Hematopoietic multipotent progenitor cell treated with erythropoietin and hydrocortisone succinate and interleukin-3 and kit ligand, for 8 days (in vitro differentiated cells): Measurements from ENCODE around the gene SERPINB8.

ENCODE experiments used
- DNase-seq: peaks from one replicate; pipeline ENCODE4 v3.0.0-alpha.2; 2015

Gene SERPINB8

GRCh38 chr18:63965716-63966330 lies 4.1 kb upstream of the SERPINB8 start:
- DNase-seq = no peak

- DNase-seq = no peak
These were observed 926 bp downstream of the SERPINB8 start for GRCh38 chr18:63970809-63971205.

- DNase-seq = no peak
These were observed 1.6 kb downstream of the SERPINB8 start for GRCh38 chr18:63971320-63972001.

- DNase-seq = no peak
These were observed 2.1 kb downstream of the SERPINB8 start for GRCh38 chr18:63972002-63972376.

- peak; percentile 11 for DNase-seq
These were observed 5.1 kb downstream of the SERPINB8 start for GRCh38 chr18:63974991-63975390.

- no peak for DNase-seq
These were observed 5.7 kb downstream of the SERPINB8 start for GRCh38 chr18:63975628-63976027.

GRCh38 chr18:63977040-63977439 lies 7.2 kb downstream of the SERPINB8 start:
- DNase-seq = no peak

- peak; percentile 67 for DNase-seq
These were observed 9.6 kb downstream of the SERPINB8 start for GRCh38 chr18:63979409-63979920.

GRCh38 chr18:63980027-63980426 lies 10.1 kb downstream of the SERPINB8 start:
- no peak for DNase-seq

- DNase-seq = no peak
These were observed 11.1 kb downstream of the SERPINB8 start for GRCh38 chr18:63980896-63981460.

- DNase-seq = no peak
These were observed 11.8 kb downstream of the SERPINB8 start for GRCh38 chr18:63981719-63982118.

- DNase-seq = no peak
These were observed 12.5 kb downstream of the SERPINB8 start for GRCh38 chr18:63982361-63982760.

- no peak for DNase-seq
These were observed 17.0 kb downstream of the SERPINB8 start for GRCh38 chr18:63986885-63987284.

GRCh38 chr18:63987743-63988142 lies 17.9 kb downstream of the SERPINB8 start:
- DNase-seq = no peak

- DNase-seq = no peak
These were observed 22.9 kb downstream of the SERPINB8 start for GRCh38 chr18:63992751-63993150.

- DNase-seq = peak; percentile 46
These were observed 25.0 kb downstream of the SERPINB8 start for GRCh38 chr18:63994783-63995399.

- no peak for DNase-seq
These were observed 27.2 kb downstream of the SERPINB8 start for GRCh38 chr18:63997041-63997440.

- no peak for DNase-seq
These were observed 27.7 kb downstream of the SERPINB8 start for GRCh38 chr18:63997606-63998005.

GRCh38 chr18:63999871-64000270 lies 30.0 kb downstream of the SERPINB8 start:
- no peak for DNase-seq

GRCh38 chr18:64002581-64002980 lies 32.7 kb downstream of the SERPINB8 start:
- DNase-seq = no peak

GRCh38 chr18:64009305-64009704 lies 39.4 kb downstream of the SERPINB8 start:
- DNase-seq = no peak

GRCh38 chr18:64011513-64011912 lies 41.6 kb downstream of the SERPINB8 start:
- DNase-seq = no peak

- peak; percentile 43 for DNase-seq
These were observed 48.0 kb downstream of the SERPINB8 start for GRCh38 chr18:64017870-64018269.
